Stimulated activated CD8-positive, alpha-beta memory T cell treated with anti-CD3 and anti-CD28 coated beads, Interleukin-15, amount 100 ng/mL, for 48 hours (primary cell): ENCODE measurements around the gene CNKSR3.
"Not testable (repeated sequence)": the region's sequence is repeated elsewhere in the genome, so short reads cannot be mapped to it uniquely, and the experiment has no call there.

ENCODE experiments used
- DNase-seq, 2 donors: peaks; one replicate each; pipeline ENCODE4 v3.0.0-alpha.2; 2020; ENCODE audit warnings: low read depth in 2 of 2

Gene CNKSR3

DNA sequence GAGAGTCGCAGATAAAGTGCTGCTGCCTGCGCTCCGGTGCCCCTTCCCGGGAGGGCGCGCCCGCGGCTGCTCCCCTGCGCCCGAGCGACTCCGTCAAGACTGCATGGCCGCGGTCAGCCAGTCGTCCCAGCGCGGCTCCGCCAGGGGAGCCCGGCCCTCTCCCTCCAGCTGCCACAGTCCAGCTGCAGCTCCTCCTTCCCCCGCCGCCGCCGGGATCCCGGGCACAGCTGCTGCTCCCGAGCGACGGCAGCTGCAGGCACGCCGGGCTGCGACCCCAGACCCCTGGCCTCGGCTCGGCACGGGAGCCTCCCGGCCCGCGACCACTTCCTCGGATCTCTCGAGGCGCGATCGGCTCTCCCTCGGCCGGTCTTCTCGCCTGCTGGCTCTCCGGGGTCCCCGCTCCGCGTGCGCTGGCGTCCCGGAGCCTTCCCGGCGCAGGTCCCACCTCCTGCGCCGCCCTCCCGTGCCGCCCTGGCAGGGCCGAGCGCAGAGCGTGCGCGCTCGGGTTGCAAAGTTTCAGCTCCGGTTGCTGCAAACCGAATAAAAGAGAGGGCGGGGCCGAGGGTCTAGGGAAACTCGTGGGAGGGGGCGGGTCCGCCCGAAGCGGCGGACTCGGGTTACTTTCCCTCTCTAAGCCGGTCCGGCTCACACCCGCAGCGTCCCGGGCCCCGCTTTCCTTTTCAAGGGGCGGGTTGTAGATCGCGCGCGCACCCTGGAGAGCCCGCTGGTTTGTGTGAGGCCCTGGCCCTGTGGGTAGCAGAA lies at the start of gene CNKSR3:
Gene CNKSR3 (minus strand): TSS at position 542 of the 762 bp plus-strand sequence. CDS start 571 bp downstream, outside the sequence.
- peak; percentile 13 to 19 for DNase-seq

DNA sequence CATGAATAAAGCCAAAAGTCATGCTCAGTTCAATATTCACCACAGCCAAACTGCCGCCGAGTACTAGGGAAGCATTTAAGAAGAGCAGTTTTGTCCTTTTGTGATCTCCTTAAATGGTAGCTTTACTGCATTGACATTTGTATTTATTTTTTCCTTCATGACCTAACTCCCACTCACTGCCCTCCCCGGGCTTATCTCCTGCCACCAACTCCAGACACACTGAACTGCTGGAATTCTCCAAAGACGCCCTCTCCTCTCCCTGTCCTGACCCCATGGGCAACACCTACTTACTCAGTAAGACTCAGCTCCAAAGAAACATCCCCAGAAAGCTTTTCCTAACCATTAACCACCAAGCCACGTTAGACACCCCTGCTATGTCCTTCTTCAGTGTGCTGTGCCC lies 48.5 kb upstream of the CNKSR3 start:
- DNase-seq: no peak

DNA sequence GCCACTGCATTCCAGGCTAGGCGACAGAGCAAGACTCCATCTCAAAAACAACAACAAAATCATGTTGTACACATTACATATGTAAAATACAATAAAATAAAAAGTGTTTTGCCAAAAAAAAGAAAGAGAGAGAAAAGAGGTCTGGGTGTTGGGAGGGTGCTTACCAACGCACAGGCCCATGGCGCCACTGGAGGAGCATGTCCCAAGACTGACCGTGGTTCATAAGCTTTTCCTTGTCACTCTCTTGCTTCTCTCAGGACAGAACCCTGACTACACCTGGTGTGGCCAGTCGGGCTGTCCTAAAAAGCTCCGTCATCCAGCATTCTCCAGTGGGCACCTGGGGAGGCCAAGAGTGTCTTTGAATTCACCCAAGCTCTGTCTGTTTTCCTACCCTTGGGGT lies 48.0 kb upstream of the CNKSR3 start:
- DNase-seq: no peak

GRCh38 chr6:154555073-154555677 lies 44.7 kb upstream of the CNKSR3 start:
- no peak for DNase-seq

DNA sequence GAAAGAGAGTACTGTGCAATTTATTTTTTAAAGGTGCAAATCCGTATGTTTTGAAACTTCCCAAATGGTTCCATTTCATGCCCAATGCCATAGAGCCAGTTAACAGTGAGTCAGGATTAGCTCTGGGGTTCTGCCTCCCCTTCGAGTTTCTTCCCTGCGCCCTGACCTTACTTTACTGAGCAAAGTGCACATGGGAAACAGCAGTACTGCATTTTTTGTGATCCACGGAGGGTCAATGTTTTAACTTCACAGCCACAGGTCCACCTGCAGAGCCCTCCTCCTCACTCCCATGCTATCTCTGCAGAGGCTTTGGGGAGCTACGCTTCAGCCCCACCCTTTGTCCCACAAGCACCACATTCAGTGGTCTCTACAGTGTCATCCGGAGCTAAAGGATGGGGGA lies 44.0 kb upstream of the CNKSR3 start:
- DNase-seq: no peak

DNA sequence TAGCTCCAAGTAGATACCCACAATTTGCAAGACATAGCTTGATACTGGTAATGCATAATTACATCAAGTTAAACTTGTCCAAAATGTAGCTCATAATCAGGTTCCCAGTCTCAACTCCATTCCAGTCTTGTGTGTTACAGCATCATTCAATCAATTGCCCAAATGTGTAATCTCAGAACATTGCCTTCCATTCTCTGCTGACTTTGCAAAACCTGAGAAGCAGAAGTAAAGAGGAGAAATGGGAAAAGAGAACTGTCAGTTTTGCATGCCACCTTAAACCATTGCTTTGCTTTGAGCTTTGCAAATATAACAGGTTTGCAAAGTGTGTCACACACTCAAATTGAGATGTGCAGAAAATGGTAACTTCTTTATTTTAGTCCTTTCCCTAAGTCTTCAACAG lies 40.3 kb upstream of the CNKSR3 start:
- DNase-seq: no peak

DNA sequence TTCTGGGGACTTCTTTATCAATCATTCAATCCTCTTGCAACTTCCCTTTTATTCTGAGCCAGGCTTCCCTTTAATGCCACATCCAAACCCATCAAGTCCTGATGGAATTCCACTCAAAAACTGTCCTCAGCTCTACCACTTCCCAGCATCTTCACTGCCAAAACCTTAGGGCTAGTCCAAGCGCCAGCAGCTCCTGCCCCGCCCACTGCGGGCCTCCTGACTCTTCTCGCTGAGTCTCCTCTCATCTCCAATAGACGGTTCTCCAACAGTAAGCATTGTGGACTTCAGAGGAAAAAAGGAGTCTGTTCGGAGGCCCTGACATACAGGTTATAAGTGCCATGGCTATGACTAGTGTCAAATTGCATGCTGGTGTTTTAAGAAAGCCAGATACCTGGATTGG lies 38.7 kb upstream of the CNKSR3 start:
- DNase-seq: no peak

DNA sequence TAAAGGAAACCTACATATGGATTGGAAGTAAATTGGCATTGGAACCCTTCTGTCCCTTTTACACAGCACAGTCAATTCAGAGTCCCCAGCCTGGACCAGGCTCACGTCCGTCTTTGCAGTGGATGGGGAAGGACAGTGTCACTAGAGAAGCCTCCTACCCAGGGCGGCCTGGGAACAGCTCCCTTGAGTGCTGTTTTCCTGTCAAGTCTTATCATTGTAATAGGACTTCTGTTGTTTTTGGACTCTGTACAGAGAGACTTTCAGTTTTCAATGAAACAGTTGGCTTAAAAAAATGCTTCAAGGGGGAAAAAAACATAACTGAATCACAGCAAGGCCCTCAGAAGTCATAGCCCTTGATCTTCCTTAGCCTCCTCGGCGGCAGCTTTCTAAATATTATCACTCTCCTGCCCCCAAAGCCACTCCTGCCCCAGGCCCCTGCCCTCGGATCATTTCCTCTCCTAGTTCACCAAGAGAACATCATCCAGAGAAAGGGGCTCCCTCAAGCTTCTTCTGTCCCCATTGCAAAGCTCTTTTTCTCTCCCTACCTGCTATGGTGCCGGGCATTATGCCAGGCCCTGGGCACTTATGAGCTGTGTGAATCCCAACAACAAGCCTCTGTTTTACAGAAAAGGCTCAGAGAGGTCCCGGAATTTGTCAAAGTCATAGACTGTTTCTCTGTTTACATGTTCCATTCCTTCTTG lies 37.8 kb upstream of the CNKSR3 start:
- DNase-seq: no peak

DNA sequence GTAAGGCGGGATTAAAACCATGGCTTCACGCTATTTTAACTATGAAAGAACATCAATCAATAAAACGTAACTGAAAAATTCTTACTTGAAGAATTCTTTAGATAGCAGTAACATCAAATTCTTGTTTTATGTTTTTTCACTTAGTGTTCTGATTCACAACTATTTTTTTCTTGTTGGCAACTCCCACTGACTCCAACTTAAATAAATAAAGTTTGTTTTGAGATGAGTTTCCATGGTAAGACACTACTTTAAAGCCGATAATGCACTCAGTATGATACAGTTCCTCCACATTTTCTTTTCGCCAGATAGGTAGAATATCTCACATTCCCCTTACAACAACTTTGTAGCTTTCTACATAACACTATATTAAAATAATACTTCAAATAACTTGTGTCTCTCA lies 33.1 kb upstream of the CNKSR3 start:
- no peak for DNase-seq

DNA sequence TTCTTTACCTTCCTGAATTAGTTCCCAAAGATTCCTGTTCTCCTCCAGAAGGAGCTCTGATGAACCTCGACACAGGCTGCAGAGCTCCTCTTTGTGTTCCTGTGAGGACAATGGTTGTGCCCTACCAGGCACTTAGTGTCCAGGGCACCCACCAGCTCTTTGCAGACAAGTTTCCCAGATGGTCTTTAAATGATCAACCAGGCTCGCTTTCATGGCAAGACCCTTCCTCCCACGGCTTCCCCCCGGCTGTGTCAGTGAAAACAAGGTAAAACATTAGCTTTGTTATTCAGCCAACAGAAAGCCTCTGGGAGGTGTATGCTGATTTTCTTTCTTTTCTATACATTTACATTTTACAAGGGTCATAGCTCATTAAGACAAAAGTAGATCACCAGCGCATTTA lies 32.3 kb upstream of the CNKSR3 start:
- no peak for DNase-seq

DNA sequence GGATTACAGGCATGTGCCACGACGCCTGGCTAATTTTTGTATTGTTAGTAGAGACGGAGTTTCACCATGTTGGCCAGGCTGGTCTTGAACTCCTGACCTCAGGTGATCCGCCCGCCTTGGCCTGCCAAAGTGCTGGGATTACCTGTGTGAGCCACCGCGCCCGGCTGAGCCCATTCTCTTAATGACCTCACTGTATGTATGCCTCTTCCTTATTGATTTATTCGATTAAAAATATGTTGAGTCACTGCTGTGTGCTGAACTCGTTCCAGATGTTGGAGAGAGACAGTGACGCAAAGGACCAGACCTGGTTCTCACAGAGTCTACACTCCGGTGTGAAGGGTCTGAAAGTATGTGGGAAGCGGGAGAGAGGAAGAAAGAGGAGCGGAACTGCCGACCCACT lies 31.4 kb upstream of the CNKSR3 start:
- not testable (repeated sequence) for DNase-seq

- DNase-seq: no peak
Measured at GRCh38 chr6:154539593-154540269, 29.2 kb upstream of the CNKSR3 start.

GRCh38 chr6:154538640-154539191 lies 28.2 kb upstream of the CNKSR3 start:
- DNase-seq: no peak

DNA sequence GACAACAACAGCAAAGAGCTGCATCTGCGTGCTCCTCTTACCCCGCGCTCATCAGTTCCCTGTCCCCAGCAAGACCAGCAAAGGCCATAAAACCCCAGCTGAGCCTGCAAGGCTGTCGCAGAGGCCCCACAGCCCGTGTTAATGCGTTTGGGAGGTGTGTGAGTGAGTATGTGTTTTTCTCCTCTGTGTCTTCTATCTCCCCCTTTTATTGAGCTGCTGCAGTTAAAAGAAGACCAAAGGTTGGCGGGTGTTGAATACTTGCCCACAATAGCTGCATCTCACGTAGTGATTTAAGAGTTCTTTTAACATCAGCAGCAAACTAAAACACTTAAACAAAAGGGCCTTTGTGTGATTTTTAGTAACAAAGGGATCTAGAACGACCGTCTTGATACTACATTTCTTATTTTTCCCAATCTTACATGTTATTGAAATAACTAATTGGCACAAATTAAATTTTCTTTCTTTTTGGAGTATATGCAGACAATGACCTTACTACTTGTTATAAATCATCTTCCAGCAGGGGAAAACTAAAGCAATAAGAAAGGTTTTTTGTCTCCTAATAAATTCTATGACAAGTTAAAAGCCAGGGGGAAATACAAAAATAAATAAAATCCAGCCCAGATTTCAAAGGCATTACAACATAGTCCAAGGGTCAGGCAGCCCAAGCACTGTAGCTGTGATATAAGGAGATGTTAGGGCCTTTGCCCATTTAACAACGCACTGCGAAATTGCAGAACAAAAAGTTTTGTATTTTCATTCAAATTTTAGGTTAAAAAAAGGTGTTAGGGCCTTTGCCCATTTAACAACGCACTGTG lies 27.2 kb upstream of the CNKSR3 start:
- DNase-seq: no peak

DNA sequence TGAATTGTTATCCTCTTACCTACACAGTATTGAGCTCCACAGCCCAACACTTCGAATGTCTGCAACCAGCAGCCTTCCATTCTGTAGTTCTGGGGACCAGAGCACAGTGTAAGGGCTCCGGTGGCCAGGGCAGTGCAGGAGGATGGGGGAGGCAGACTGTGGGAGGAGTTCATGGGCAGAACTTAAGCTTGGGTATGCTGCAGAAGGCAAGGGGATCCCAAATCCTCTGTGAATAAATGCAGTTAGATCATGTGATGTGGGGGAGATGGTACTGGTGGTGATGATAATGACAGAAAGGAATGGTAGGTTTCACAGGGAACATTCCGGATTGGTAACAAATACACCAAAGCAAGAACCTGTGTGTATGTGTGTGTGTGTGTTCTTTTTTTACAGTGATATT lies 26.5 kb upstream of the CNKSR3 start:
- DNase-seq: no peak

DNA sequence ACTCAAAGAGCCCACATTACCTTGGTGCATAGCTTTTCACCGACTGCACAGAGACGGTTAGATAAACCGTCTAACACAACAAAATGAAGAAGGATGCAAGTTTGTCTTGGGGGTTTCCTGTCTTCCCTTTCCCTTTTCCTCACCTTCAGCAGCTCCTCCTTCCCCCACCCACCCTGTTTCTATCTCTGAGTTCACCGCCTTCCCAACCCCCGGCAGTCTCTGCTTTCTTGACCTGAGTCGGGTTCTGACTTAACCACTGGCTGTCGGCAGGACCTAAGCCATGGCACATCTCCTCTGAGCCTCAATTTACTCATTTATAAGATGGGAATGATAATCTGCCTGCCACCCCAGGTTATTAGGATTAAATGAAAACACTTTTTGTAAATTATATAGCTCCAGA lies 25.8 kb upstream of the CNKSR3 start:
- DNase-seq: no peak

- DNase-seq: no peak
Measured at GRCh38 chr6:154535851-154536250, 25.4 kb upstream of the CNKSR3 start.

- DNase-seq: no peak
Measured at GRCh38 chr6:154535147-154535546, 24.7 kb upstream of the CNKSR3 start.

DNA sequence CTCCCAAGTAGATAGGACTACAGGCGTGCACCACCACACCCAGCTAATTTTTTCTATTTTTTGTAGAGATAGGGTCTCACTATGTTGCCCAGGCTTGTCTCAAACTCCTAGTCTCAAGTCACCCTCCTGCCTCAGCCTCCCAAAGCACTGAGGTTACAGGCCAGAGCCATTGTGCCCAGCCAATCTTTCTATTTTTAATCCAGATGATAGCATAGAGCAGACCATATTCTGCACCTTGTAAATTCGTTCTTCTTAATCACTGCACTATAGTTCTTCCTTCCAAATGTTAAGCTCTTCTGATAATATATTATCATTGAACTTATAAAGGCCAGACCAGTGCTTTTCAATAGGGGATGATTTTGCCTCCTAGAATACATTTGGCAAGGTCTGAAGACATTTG lies 24.0 kb upstream of the CNKSR3 start:
- no peak for DNase-seq

- no peak for DNase-seq
Measured at GRCh38 chr6:154532426-154532825, 21.9 kb upstream of the CNKSR3 start.

DNA sequence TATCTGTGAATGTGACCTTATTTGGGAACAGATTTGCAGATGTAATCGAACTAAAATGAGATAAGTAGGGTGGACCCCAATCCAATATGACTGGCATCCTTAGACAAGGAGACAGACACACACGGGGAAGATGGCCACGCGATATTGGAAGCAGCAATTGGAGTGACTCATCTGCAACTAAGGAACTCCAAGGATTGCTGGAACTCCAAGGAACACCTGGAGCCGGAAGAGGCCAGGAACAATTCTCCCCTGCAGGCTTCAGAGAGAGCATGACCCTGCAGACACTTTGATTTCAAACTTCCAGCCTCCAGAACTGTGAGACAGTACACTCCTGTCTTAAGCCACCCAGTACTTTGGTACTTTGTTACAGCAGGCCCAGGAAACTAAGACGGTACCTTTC lies 19.5 kb upstream of the CNKSR3 start:
- DNase-seq: no peak
